HG03378 (cell line): ENCODE results near the gene PDIA5.
A peak's percentile ranks its signal among the peaks of the same experiment; 100 is the strongest.

Source experiments
- ATAC-seq: cut with Tn5 transposase; IDR thresholded peaks from one replicate; pipeline ENCODE4 v1.9.1; 2021; ENCODE audit warnings: mild to moderate bottlenecking, moderate library complexity; ENCODE audit not compliant: unreplicated experiment

The PDIA5 gene

GRCh38 chr3:123070510-123070909 is 3.7 kb downstream of the PDIA5 start:
- no peak for ATAC-seq

GRCh38 chr3:123071146-123071545 is 4.3 kb downstream of the PDIA5 start:
- no peak for ATAC-seq

GRCh38 chr3:123071581-123071980 is 4.8 kb downstream of the PDIA5 start:
- no peak for ATAC-seq

- no peak for ATAC-seq
Observed at GRCh38 chr3:123072152-123072551, 5.3 kb downstream of the PDIA5 start.

- no peak for ATAC-seq
Observed at GRCh38 chr3:123072564-123072963, 5.7 kb downstream of the PDIA5 start.

GRCh38 chr3:123075359-123075758 is 8.5 kb downstream of the PDIA5 start:
- no peak for ATAC-seq

- no peak for ATAC-seq
Observed at GRCh38 chr3:123076112-123076495, 9.3 kb downstream of the PDIA5 start.

GRCh38 chr3:123076496-123077418 is 9.9 kb downstream of the PDIA5 start:
- no peak for ATAC-seq

GRCh38 chr3:123078101-123078500 is 11.3 kb downstream of the PDIA5 start:
- ATAC-seq: no peak

GRCh38 chr3:123080864-123081562 is 14.2 kb downstream of the PDIA5 start:
- no peak for ATAC-seq

- ATAC-seq: no peak
Observed at GRCh38 chr3:123081718-123082369, 15.0 kb downstream of the PDIA5 start.

GRCh38 chr3:123082370-123083065 is 15.7 kb downstream of the PDIA5 start:
- ATAC-seq: peak; percentile 73

- no peak for ATAC-seq
Observed at GRCh38 chr3:123083383-123084124, 16.7 kb downstream of the PDIA5 start.

GRCh38 chr3:123084192-123084591 is 17.4 kb downstream of the PDIA5 start:
- ATAC-seq: no peak

- ATAC-seq: no peak
Observed at GRCh38 chr3:123084738-123085237, 18.0 kb downstream of the PDIA5 start.

- ATAC-seq: no peak
Observed at GRCh38 chr3:123085293-123085931, 18.6 kb downstream of the PDIA5 start.

- ATAC-seq: no peak
Observed at GRCh38 chr3:123085932-123086627, 19.3 kb downstream of the PDIA5 start.

- ATAC-seq: no peak
Observed at GRCh38 chr3:123088387-123088786, 21.6 kb downstream of the PDIA5 start.
